ENCODE data around the gene GAB1.

DNA sequence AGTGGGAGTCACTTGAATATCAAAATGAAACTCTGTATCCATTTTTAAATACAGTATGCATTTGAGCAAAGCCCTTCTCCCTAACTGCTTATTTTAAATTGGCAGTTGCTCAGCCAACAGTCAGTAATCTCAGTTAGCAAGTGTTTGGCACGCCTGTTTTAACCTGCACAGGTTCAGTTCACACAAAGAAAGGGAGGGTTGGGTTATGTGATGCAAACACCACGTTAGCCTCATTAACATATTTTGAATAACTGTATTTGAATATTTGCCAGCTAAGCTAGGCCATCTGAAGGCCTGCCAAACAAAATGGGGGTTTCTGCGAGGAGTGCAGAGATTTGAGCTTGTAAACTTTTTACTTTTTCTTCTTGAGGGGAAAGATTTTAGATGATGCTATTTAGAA is 19.8 kb downstream of the GAB1 start:
- TF ChIP-seq, protein P1, sequence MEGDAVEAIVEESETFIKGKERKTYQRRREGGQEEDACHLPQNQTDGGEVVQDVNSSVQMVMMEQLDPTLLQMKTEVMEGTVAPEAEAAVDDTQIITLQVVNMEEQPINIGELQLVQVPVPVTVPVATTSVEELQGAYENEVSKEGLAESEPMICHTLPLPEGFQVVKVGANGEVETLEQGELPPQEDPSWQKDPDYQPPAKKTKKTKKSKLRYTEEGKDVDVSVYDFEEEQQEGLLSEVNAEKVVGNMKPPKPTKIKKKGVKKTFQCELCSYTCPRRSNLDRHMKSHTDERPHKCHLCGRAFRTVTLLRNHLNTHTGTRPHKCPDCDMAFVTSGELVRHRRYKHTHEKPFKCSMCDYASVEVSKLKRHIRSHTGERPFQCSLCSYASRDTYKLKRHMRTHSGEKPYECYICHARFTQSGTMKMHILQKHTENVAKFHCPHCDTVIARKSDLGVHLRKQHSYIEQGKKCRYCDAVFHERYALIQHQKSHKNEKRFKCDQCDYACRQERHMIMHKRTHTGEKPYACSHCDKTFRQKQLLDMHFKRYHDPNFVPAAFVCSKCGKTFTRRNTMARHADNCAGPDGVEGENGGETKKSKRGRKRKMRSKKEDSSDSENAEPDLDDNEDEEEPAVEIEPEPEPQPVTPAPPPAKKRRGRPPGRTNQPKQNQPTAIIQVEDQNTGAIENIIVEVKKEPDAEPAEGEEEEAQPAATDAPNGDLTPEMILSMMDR (IDR thresholded peaks at IDR 0.05): no peak
- TF ChIP-seq POLR2A (IDR thresholded peaks at IDR 0.05): no peak
- TF ChIP-seq EP300 (IDR thresholded peaks at IDR 0.05): no peak

Measured in ovary (tissue), 3 donors.